Pancreas (tissue), 10 donors: ENCODE data around the gene NXT1. TPM values are rescaled to one million over a fixed set of nuclear protein-coding genes. Genes with fewer than 3 reads are reported as not detected.
"Not testable (repeated sequence)": the region's sequence is repeated elsewhere in the genome, so short reads cannot be mapped to it uniquely, and the experiment has no call there.

Source experiments
- ATAC-seq, 4 donors: fragments of 200-7000 bp; cut with Tn5 transposase; one replicate each; pipeline versions ENCODE4 v1.8.0 to v1.9.1; 2020; ENCODE audit warnings: mild to moderate bottlenecking in 4 of 4, moderate library complexity in 4 of 4
- DNase-seq, 6 donors: peaks; one replicate each; pipeline ENCODE4 v3.0.0-alpha.2; 2020
- FAIRE-seq: peaks from 2 replicates; lab custom pipeline; 2012; peaks lifted over from hg19 to GRCh38; lab: Jason Lieb, UNC
- H3K27ac ChIP-seq, 4 donors: fragments of 200-600 bp; sonication (generic); 1 replicate in 3 of 4; 2 replicates in 1 of 4; pipeline versions ENCODE4 v1.5.0 to v1.8.0; 2020
- H3K27me3 ChIP-seq, 4 donors: fragments of 200-600 bp; one replicate each; pipeline ENCODE4 v1.8.0; 2021
- H3K36me3 ChIP-seq, 3 donors: fragments of 200-600 bp; sonication (generic) in 1 of 3; one replicate each; pipeline versions ENCODE4 v1.5.0 to v1.8.0; 2020 to 2021
- H3K4me1 ChIP-seq, 3 donors: fragments of 200-600 bp; one replicate each; pipeline ENCODE4 v1.8.0; 2021
- H3K4me3 ChIP-seq, 4 donors: fragments of 200-600 bp; sonication (generic) in 2 of 4; one replicate each; pipeline versions ENCODE4 v1.5.0 to v1.8.0; 2020 to 2021
- H3K9me3 ChIP-seq, 4 donors: fragments of 200-600 bp; one replicate each; pipeline ENCODE4 v1.8.0; 2021
- WGBS, 2 donors: extraction: QIAGEN DNeasy Blood & Tissue Kit; methylation state at CpG; one replicate each; pipeline ENCODE4 v1.1.7; 2013; 5-methylcytosine and 5-hydroxymethylcytosine counted together
- intact Hi-C, 3 donors: fragments of 100-400 bp; cut with DNase I; formaldehyde crosslinking; loops; one replicate each; pipeline versions ENCODE4 v1.11.1 to v1.14.2; 2022
- polyA plus RNA-seq, 2 donors: library from polyadenylated mRNA; stranded (reverse); fragments of 200-250 nt; gene quantifications; one replicate each; pipeline ENCODE4 v1.2.3, GENCODE V29; 2013
- total RNA-seq, 6 donors: library from RNA; stranded (reverse); fragmentation: NEBNext Ultra II Directional in 4 of 6; extraction: Animal tissue kit (Norgen Biotek cat#: 25700) in 4 of 6; gene quantifications; one replicate each; pipeline versions ENCODE4 v1.2.1 to v1.2.4, GENCODE V29; 2021 to 2023
- TF ChIP-seq, protein P1 (sequence below), 4 donors: fragments of 200-600 bp; sonication (generic) in 3 of 4; IDR thresholded peaks; one replicate each; pipeline versions ENCODE4 v1.5.0 to v1.8.0; 2021; ENCODE audit warnings: antibody characterized with exemption in 4 of 4
- donor health status: healthy with polysubstance abuse.
- donor health status: DM: no; HTN: no; CAD: no; lungs with moderate emphysema.
- donor health status: DM: no; HTN: no; CAD: no.
- donor health status: control.
- donor health status: control.
- donor health status: Bipolar disorder and iron deficiency.
- donor health status: DM: yes; HTN: yes; CAD: no.
- donor health status: DM: no; HTN: no; CAD: no.
- donor health status: DM: no; HTN: no; CAD: no.
- donor health status: DM: yes; HTN: yes; CAD: no.

NXT1 gene
- total and polyA plus RNA-seq, 8 donors = 4.2 to 9.6 (median 7.4) TPM

GRCh38 chr20:23303325-23304102 is 47.1 kb upstream of the NXT1 start:
- no peak for ATAC-seq

GRCh38 chr20:23304616-23305015 is 46.0 kb upstream of the NXT1 start:
- 71 to 85% methylated on average over 14 to 16 of the region's 16 CpGs for WGBS, 2 donors
- Histone ChIP-seq H3K27me3 (no peaks in the 10 kb centered on the region), H3K36me3 (no peaks in the 10 kb centered on the region), H3K27ac (no peak overlapping the region), H3K9me3 (no peaks in the 10 kb centered on the region), H3K4me3 (no peak overlapping the region), H3K4me1 (no peaks in the 10 kb centered on the region)
- intact Hi-C loops = no loop called here
- no peak for FAIRE-seq
- ATAC-seq = no peak
- no peak for DNase-seq
- TF ChIP-seq, protein P1, sequence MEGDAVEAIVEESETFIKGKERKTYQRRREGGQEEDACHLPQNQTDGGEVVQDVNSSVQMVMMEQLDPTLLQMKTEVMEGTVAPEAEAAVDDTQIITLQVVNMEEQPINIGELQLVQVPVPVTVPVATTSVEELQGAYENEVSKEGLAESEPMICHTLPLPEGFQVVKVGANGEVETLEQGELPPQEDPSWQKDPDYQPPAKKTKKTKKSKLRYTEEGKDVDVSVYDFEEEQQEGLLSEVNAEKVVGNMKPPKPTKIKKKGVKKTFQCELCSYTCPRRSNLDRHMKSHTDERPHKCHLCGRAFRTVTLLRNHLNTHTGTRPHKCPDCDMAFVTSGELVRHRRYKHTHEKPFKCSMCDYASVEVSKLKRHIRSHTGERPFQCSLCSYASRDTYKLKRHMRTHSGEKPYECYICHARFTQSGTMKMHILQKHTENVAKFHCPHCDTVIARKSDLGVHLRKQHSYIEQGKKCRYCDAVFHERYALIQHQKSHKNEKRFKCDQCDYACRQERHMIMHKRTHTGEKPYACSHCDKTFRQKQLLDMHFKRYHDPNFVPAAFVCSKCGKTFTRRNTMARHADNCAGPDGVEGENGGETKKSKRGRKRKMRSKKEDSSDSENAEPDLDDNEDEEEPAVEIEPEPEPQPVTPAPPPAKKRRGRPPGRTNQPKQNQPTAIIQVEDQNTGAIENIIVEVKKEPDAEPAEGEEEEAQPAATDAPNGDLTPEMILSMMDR (IDR thresholded peaks at IDR 0.05) = no peak

More at GRCh38 chr20:23303325-23304102, 47.1 kb upstream of the NXT1 start:
- H3K9me3 ChIP-seq = no peaks in the 10 kb centered on the region
- no peaks in the 10 kb centered on the region for H3K27me3 ChIP-seq
- no peak for DNase-seq
- TF ChIP-seq, protein P1 (IDR thresholded peaks at IDR 0.05) = no peak
- WGBS, 2 donors = 47 to 65% methylated on average over 5 of the region's 5 CpGs
- H3K27ac ChIP-seq = no peak overlapping the region
- no peaks in the 10 kb centered on the region for H3K4me1 ChIP-seq
- FAIRE-seq = no peak
- H3K4me3 ChIP-seq = no peak overlapping the region
- intact Hi-C loops = no loop called here
- H3K36me3 ChIP-seq = no peaks in the 10 kb centered on the region

GRCh38 chr20:23305098-23305497 is 45.5 kb upstream of the NXT1 start:
- H3K4me3 ChIP-seq = no peak overlapping the region
- no peaks in the 10 kb centered on the region for H3K9me3 ChIP-seq
- no peaks in the 10 kb centered on the region for H3K4me1 ChIP-seq
- intact Hi-C loops = no loop called here
- FAIRE-seq (no peak), ATAC-seq (no peak), DNase-seq (no peak)
- H3K36me3 ChIP-seq = no peaks in the 10 kb centered on the region
- TF ChIP-seq, protein P1 (IDR thresholded peaks at IDR 0.05) = no peak
- no peaks in the 10 kb centered on the region for H3K27me3 ChIP-seq
- WGBS, 2 donors = 63 to 72% methylated on average over 3 of the region's 3 CpGs
- H3K27ac ChIP-seq = no peak overlapping the region

DNA sequence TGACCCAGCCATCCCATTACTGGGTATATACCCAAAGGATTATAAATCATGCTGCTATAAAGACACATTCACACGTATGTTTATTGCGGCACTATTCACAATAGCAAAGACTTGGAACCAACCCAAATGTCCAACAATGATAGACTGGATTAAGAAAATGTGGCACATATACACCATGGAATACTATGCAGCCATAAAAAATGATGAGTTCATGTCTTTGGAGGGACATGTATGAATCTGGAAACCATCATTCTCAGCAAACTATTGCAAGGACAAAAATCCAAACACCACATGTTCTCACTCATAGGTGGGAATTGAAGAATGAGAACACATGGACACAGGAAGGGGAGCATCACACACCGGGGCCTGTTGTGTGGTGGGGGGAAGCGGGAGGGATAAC is 43.2 kb upstream of the NXT1 start:
- WGBS, 2 donors = 91 to 95% methylated on average over 2 of the region's 4 CpGs
- ATAC-seq, H3K4me3 ChIP-seq, H3K27me3 ChIP-seq, H3K27ac ChIP-seq, H3K4me1 ChIP-seq, intact Hi-C loops, FAIRE-seq, H3K36me3 ChIP-seq, H3K9me3 ChIP-seq: not testable (repeated sequence)
- peak in 1 of 6 donors; percentile 4 for DNase-seq

DNA sequence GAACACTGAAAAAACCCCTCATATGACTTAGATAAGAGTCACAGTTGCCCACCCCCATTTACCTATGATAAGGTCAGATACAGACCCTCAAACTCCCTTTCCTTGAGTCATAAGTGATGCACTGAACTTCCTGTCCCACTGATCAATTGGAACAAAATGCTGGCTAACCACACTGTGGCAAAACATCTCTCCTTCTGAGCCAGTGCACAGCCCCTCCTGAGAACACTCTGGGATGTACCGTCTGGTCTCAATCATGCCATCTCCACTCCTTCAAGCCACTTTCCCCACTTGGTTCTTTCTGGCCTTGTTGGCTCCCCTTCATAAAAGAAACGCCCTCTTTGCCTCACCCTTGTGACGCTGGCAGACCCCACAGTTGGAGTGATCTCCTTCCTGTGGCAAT is 42.6 kb upstream of the NXT1 start:
- TF ChIP-seq, protein P1 (IDR thresholded peaks at IDR 0.05) = no peak
- ATAC-seq = no peak
- H3K4me1 ChIP-seq = no peaks in the 10 kb centered on the region
- H3K27me3 ChIP-seq = no peaks in the 10 kb centered on the region
- DNase-seq = no peak
- 59 to 73% methylated on average over 3 of the region's 3 CpGs for WGBS, 2 donors
- intact Hi-C loops = no loop called here
- H3K27ac ChIP-seq = no peak overlapping the region
- no peak overlapping the region for H3K4me3 ChIP-seq
- FAIRE-seq = no peak
- H3K9me3 ChIP-seq = no peaks in the 10 kb centered on the region
- no peaks in the 10 kb centered on the region for H3K36me3 ChIP-seq
